ENCODE results near the gene CIRBP. TPM values are rescaled to one million over a fixed set of nuclear protein-coding genes. Genes with fewer than 3 reads are reported as not detected.

The CIRBP gene
- total and polyA plus RNA-seq, 2 of the 13 experiments (the other 11 are each of a cell fraction or from before 2014, with no cell fraction given) = 133 to 140 TPM

DNA sequence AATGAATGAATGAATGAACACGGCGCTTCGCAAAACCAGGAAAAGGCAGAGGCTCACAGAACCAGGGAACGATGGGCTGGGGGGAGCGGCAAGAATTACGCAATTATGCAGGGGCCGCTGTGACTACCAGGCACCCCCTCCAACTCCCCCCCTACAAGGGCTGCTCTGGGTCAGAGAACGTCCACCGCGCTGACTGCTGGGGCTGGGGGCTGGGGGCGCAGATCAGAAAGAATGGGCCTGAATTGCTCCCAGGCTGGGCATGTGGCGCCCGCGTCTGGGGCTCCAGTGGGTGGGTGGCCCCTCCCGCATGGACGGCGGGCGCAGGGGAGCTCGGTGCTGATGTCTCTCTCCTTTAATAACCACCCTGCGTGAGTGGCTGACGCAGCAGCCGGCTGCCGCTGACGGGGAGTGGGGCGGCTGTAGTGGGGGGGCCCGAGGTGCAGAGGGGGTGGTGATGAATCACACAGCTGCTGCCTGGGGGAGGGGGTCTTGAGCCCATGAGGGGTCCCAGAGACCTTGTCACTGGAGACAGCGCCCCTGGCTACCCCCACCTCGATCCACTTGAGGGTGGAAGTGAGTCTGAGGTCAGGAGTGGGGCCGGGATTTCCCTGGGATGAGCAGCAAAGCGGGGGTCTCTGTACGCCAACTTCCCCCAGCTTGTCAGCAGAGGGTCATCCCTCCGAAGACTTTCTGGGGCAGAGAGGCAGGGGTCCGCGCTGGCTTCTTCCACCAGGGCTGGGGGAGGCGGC, 1.5 kb upstream of the CIRBP start:
- BruUV-seq (replicated peaks) = no TSS peak
- Histone ChIP-seq H2AFZ (ENCODE audit: low read length) (no peak overlapping the region), H4K20me1 (ENCODE audit: insufficient read depth, low read length) (peaks cover 27% of the 10 kb centered on the region), H3K9me3 (ENCODE audit: low read length) (no peaks in the 10 kb centered on the region), H3K79me2 (ENCODE audit: insufficient read depth, low read length) (peaks cover 32% of the 10 kb centered on the region), H3K27ac (ENCODE audit: extremely low read length, insufficient read depth, low read length) (no peak overlapping the region), H3K4me1 (ENCODE audit: insufficient read depth, low read length) (peaks cover 76% of the 10 kb centered on the region), H3K9ac (ENCODE audit: insufficient read depth, low read depth, low read length) (peak overlapping the region; percentile 73; the same call in 1 of the 2 replicates), H3K27me3 (ENCODE audit: control insufficient read depth in 1 of 2, insufficient read depth in 2 of 2, low read length in 2 of 2) (no peaks in the 10 kb centered on the region), H3K4me3 (replicated peaks in 1 of 3; ENCODE audit: insufficient read depth in 1 of 3, low read depth in 2 of 3, low read length in 3 of 3) (peak overlapping the region; percentile 49 to 90 (median 58); a peak in 5 of 6 replicates), H3K4me2 (ENCODE audit: low read depth, low read length) (peak overlapping the region; percentile 92), H3K36me3 (replicated peaks in 1 of 2; ENCODE audit: control insufficient read depth in 1 of 2, insufficient read depth in 2 of 2, low read length in 2 of 2) (peaks cover 12 to 22% of the 10 kb centered on the region in 2 experiments)
- FAIRE-seq (no peak), DNase-seq (ENCODE audit: low spot score) (no peak), ATAC-seq (no peak)
- intact Hi-C loops (cut with micrococcal nuclease; ENCODE audit: unreplicated experiment) = no loop called here
- TF ChIP-seq, protein P1, sequence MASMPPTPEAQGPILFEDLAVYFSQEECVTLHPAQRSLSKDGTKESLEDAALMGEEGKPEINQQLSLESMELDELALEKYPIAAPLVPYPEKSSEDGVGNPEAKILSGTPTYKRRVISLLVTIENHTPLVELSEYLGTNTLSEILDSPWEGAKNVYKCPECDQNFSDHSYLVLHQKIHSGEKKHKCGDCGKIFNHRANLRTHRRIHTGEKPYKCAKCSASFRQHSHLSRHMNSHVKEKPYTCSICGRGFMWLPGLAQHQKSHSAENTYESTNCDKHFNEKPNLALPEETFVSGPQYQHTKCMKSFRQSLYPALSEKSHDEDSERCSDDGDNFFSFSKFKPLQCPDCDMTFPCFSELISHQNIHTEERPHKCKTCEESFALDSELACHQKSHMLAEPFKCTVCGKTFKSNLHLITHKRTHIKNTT (CRISPR knock-in tag; IDR thresholded peaks at IDR 0.05) = no peak
- TF ChIP-seq ZNF605 (CRISPR knock-in tag; IDR thresholded peaks at IDR 0.05) = 0 out of 2 replicates have a peak, but pooled peaks have one; percentile 31
- TF ChIP-seq CEBPB (IDR thresholded peaks at IDR 0.05; ENCODE audit: borderline replicate concordance, low read depth, low read length) = peak; percentile 76
- peak; percentile 9 for TF ChIP-seq HNRNPLL (IDR thresholded peaks at IDR 0.05; ENCODE audit: low read depth, low read length, poor library complexity, severe bottlenecking)
- peak; percentile 36; the same call in 1 of the 2 replicates for TF ChIP-seq CEBPG (CRISPR knock-in tag; IDR thresholded peaks at IDR 0.05)
- TF ChIP-seq MNT (IDR thresholded peaks at IDR 0.05) = no peak
- TF ChIP-seq ZNF570 (CRISPR knock-in tag; IDR thresholded peaks at IDR 0.05; ENCODE audit: borderline replicate concordance) = no peak
- TF ChIP-seq PRDM15 (CRISPR knock-in tag; IDR thresholded peaks at IDR 0.05) = peak; percentile 52; the same call in 1 of the 2 replicates
- peak; percentile 85; the same call in 1 of the 2 replicates for TF ChIP-seq ZNF24 (IDR thresholded peaks at IDR 0.05)
- TF ChIP-seq, protein P2, sequence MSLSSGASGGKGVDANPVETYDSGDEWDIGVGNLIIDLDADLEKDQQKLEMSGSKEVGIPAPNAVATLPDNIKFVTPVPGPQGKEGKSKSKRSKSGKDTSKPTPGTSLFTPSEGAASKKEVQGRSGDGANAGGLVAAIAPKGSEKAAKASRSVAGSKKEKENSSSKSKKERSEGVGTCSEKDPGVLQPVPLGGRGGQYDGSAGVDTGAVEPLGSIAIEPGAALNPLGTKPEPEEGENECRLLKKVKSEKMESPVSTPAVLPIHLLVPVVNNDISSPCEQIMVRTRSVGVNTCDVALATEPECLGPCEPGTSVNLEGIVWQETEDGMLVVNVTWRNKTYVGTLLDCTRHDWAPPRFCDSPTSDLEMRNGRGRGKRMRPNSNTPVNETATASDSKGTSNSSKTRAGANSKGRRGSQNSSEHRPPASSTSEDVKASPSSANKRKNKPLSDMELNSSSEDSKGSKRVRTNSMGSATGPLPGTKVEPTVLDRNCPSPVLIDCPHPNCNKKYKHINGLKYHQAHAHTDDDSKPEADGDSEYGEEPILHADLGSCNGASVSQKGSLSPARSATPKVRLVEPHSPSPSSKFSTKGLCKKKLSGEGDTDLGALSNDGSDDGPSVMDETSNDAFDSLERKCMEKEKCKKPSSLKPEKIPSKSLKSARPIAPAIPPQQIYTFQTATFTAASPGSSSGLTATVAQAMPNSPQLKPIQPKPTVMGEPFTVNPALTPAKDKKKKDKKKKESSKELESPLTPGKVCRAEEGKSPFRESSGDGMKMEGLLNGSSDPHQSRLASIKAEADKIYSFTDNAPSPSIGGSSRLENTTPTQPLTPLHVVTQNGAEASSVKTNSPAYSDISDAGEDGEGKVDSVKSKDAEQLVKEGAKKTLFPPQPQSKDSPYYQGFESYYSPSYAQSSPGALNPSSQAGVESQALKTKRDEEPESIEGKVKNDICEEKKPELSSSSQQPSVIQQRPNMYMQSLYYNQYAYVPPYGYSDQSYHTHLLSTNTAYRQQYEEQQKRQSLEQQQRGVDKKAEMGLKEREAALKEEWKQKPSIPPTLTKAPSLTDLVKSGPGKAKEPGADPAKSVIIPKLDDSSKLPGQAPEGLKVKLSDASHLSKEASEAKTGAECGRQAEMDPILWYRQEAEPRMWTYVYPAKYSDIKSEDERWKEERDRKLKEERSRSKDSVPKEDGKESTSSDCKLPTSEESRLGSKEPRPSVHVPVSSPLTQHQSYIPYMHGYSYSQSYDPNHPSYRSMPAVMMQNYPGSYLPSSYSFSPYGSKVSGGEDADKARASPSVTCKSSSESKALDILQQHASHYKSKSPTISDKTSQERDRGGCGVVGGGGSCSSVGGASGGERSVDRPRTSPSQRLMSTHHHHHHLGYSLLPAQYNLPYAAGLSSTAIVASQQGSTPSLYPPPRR (CRISPR knock-in tag; IDR thresholded peaks at IDR 0.05; ENCODE audit: borderline replicate concordance) = 0 out of 2 replicates have a peak, but pooled peaks have one; percentile 0
- in situ Hi-C loops (cut with HindIII; ENCODE audit: extremely low pct_ligation_motif_present, low pct_unique_long_range_greater_than_20kb) = no loop called here
- POLR2A ChIA-PET = interaction anchor here (0.5 to 11.5 kb wide), 3 partner anchors 13 to 237 kb away, joined by 3 to 668 read pairs (median 469); partner anchors contain the start of genes ATP5F1D, CBARP and MIDN
- CTCF ChIA-PET (ENCODE audit: low intra/inter-chr PET ratio, low total read pairs) = interaction anchor here (0.7 to 3.8 kb wide), 4 partner anchors 15 to 24 kb away, joined by 4 to 60 read pairs (median 4); partner anchors contain the start of gene MIDN
- WGBS (ENCODE audit: low lambda C conversion rate) = 61% methylated on average over 19 of the region's 35 CpGs

Data from HepG2 (cell line).